ENCODE measurements around the gene TRIM44.

- no peak for TF ChIP-seq POLR2A (IDR thresholded peaks at IDR 0.05; ENCODE audit: low read depth)
- TF ChIP-seq EP300 (IDR thresholded peaks at IDR 0.05) = no peak
- TF ChIP-seq, protein P1, sequence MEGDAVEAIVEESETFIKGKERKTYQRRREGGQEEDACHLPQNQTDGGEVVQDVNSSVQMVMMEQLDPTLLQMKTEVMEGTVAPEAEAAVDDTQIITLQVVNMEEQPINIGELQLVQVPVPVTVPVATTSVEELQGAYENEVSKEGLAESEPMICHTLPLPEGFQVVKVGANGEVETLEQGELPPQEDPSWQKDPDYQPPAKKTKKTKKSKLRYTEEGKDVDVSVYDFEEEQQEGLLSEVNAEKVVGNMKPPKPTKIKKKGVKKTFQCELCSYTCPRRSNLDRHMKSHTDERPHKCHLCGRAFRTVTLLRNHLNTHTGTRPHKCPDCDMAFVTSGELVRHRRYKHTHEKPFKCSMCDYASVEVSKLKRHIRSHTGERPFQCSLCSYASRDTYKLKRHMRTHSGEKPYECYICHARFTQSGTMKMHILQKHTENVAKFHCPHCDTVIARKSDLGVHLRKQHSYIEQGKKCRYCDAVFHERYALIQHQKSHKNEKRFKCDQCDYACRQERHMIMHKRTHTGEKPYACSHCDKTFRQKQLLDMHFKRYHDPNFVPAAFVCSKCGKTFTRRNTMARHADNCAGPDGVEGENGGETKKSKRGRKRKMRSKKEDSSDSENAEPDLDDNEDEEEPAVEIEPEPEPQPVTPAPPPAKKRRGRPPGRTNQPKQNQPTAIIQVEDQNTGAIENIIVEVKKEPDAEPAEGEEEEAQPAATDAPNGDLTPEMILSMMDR (IDR thresholded peaks at IDR 0.05) = no peak
- no peak for TF ChIP-seq POLR2AphosphoS5 (IDR thresholded peaks at IDR 0.05)
These were observed 119.4 kb downstream of the TRIM44 start for GRCh38 chr11:35781861-35782470.
